NB4 (cell line): ENCODE results near the gene FANK1.
"Not testable (repeated sequence)": the region's sequence is repeated elsewhere in the genome, so short reads cannot be mapped to it uniquely, and the experiment has no call there.

Experiments
- POLR2A ChIP-seq: IDR thresholded peaks from 2 replicates; pipeline ENCODE4 v1.6.1; 2011; ENCODE audit warnings: mild to moderate bottlenecking; ENCODE audit not compliant: insufficient read length; ENCODE audit errors: extremely low read depth
- TF ChIP-seq, protein P1 (sequence below): IDR thresholded peaks from one replicate; pipeline ENCODE4 v1.5.1; 2012; ENCODE audit warnings: low read depth, low read length
- TF ChIP-seq, protein P2 (sequence below): IDR thresholded peaks from 2 replicates; pipeline ENCODE4 v1.6.1; 2011; ENCODE audit warnings: low read depth, low read length

DNA sequence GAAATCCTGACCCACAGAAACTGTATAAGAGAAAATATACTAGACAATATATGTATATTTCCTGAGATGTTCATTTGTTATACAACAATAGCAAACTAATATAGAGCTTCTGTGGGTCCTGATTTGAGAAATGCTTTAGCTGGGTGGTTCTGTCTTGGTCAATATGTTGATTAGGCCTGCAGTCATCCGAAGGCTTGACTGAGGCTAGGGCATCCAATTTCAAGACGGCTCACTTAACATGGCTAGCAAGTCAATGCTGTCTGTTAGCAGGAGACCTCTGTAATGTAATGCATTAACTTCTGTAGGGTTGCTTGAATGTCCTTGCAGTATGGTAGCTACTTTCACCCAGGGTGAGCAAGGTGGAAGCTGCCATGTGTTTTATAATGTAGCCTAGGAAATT lies 12.4 kb downstream of the FANK1 start:
- TF ChIP-seq, protein P1, sequence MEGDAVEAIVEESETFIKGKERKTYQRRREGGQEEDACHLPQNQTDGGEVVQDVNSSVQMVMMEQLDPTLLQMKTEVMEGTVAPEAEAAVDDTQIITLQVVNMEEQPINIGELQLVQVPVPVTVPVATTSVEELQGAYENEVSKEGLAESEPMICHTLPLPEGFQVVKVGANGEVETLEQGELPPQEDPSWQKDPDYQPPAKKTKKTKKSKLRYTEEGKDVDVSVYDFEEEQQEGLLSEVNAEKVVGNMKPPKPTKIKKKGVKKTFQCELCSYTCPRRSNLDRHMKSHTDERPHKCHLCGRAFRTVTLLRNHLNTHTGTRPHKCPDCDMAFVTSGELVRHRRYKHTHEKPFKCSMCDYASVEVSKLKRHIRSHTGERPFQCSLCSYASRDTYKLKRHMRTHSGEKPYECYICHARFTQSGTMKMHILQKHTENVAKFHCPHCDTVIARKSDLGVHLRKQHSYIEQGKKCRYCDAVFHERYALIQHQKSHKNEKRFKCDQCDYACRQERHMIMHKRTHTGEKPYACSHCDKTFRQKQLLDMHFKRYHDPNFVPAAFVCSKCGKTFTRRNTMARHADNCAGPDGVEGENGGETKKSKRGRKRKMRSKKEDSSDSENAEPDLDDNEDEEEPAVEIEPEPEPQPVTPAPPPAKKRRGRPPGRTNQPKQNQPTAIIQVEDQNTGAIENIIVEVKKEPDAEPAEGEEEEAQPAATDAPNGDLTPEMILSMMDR: not testable (repeated sequence)
- not testable (repeated sequence) for TF ChIP-seq POLR2A
- TF ChIP-seq, protein P2, sequence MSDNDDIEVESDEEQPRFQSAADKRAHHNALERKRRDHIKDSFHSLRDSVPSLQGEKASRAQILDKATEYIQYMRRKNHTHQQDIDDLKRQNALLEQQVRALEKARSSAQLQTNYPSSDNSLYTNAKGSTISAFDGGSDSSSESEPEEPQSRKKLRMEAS: not testable (repeated sequence)
